Measurements from ENCODE around the gene RLBP1. TPM values are rescaled to one million over a fixed set of nuclear protein-coding genes. Genes with fewer than 3 reads are reported as not detected.
"Not testable (repeated sequence)": the region's sequence is repeated elsewhere in the genome, so short reads cannot be mapped to it uniquely, and the experiment has no call there.

RLBP1 gene
- total RNA-seq = not detected in 2 replicates

DNA sequence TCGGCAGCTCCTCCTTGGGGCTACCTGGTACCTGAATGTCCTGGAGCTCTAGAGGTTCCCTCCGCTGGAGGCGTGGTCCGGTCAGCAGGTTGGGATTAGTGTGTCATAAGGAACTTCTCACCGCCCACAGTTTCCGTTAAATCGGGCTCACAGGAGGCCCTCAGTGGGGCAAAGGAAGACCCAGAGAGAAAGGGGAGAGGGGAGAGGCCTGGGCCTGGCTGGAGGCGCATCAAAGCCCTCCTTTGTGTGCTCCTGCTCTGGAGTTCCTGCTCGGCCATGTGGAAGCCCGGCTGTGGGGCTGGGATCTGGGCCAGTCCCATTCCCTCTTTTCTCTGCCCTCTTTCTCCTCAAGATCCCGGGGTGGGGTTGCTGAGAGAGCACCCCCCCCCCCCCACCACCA is at the start of gene RLBP1:
Gene RLBP1 (minus strand): TSS at position 37 of the 400 bp plus-strand sequence. CDS start 2,604 bp downstream, outside the sequence.
- intact Hi-C loops (cut with micrococcal nuclease) = no loop called here

- intact Hi-C loops (cut with micrococcal nuclease) = not testable (repeated sequence)
Measured at GRCh38 chr15:89250142-89250541, 28.8 kb upstream of the RLBP1 start.

DNA sequence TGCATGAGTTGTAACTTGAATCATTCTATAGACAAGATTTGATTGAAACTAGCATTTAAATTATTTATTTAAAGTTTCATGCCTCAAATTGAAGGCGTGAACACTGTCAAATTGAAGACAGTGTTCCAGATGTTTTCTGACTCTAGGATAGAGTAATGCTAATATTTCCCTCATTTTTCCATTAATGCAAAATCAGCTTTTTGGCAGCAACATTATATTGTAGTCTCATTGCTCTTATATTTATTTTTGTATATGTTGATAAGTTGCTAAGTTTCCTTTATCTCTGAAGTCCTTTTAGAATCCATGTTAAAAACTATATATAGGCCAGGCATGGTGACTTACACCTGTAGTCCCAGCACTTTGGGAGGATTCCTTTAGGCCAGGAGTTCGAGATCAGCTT is 27.2 kb upstream of the RLBP1 start:
- intact Hi-C loops (cut with micrococcal nuclease) = loop anchor here (5.0 to 10.0 kb wide), 2 partner anchors 44 to 326 kb away; partner anchors contain the start of gene TICRR

DNA sequence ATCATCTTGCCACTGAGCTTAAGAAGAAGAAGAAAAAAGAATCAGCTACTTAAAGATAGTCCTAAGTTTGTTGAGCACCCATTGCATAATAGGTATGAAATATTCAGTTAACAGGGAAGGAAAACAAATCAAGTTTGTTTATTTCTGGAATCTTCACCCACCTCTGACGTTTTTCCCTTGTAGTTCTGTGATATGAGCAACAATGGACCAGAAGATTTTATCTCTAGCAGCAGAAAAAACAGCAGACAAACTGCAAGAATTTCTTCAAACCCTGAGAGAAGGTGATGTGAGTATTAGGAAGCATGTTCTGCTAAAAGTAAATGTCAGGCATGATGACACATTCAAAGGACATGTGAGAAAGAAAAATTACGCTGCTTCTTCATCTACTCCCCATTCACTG is 26.1 kb upstream of the RLBP1 start:
- intact Hi-C loops (cut with micrococcal nuclease) = loop anchor here (5.0 to 10.0 kb wide), 2 partner anchors 45 to 327 kb away; partner anchors contain the start of gene TICRR

- intact Hi-C loops (cut with micrococcal nuclease) = loop anchor here (1.0 to 10.0 kb wide), 5 partner anchors 38 to 347 kb away; partner anchors contain the start of genes ABHD2, HAPLN3 and TICRR
Measured at GRCh38 chr15:89244574-89244903, 23.2 kb upstream of the RLBP1 start.

GRCh38 chr15:89243691-89244573 is 22.6 kb upstream of the RLBP1 start, which contains the start of gene FANCI:
FANCI (plus strand) TSS chr15:89243979; CDS start chr15:89247648, 3,669 bp downstream.
- intact Hi-C loops (cut with micrococcal nuclease) = loop anchor here (1.0 to 10.0 kb wide), 5 partner anchors 37 to 347 kb away; partner anchors contain the start of genes ABHD2, HAPLN3 and TICRR

- intact Hi-C loops (cut with micrococcal nuclease) = loop anchor here (5.0 to 10.0 kb wide), 2 partner anchors 332 to 346 kb away; partner anchors contain the start of genes HAPLN3 and TICRR
Measured at GRCh38 chr15:89243046-89243690, 21.8 kb upstream of the RLBP1 start.

GRCh38 chr15:89239883-89240810 is 18.8 kb upstream of the RLBP1 start:
- intact Hi-C loops (cut with micrococcal nuclease) = loop anchor here (5.0 to 10.0 kb wide), 2 partner anchors 335 to 343 kb away; partner anchors contain the start of genes HAPLN3 and TICRR

DNA sequence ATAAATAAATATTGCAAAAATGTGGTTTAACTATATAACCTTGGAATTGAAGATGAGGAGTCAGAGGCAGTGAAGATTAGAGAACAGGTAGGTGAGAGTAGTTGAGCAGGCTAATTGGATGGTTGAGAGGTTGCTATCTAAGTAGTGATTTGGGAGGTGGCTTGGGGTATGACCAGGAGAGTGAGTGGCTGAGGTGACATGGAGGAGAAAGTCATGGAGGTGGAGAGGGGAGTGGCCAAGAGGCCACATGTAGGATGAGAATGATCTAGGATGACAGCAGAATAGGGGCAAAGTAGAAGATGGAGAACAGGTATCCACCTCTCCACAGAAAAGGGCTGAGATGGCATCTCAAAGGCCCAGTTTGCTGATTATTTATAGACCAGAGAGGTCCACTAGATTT is 10.5 kb upstream of the RLBP1 start:
- intact Hi-C loops (cut with micrococcal nuclease) = no loop called here

GRCh38 chr15:89230277-89230676 is 8.9 kb upstream of the RLBP1 start:
- intact Hi-C loops (cut with micrococcal nuclease) = no loop called here

GRCh38 chr15:89227425-89227824 is 6.0 kb upstream of the RLBP1 start:
- intact Hi-C loops (cut with micrococcal nuclease) = no loop called here

- intact Hi-C loops (cut with micrococcal nuclease) = no loop called here
Measured at GRCh38 chr15:89226359-89227221, 5.2 kb upstream of the RLBP1 start.

DNA sequence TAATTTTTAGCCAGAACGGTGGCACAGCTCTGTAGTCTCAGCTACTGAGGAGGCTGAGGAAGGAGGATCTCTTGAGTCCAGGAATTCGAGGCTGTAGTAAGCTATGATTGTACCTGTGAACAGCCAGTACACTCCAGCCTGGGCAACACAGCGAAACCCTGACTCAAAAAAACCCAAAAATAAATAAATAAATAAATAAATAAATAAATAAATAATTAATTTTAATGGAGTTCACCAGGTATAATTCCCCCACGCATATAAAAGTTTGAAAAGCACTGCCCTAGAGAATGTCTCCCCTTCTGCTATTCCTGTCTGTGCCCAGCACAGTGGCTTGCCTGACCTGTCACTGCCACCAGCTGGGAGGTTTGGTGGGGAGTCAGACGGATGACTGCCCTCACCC is 4.2 kb upstream of the RLBP1 start:
- intact Hi-C loops (cut with micrococcal nuclease) = no loop called here

DNA sequence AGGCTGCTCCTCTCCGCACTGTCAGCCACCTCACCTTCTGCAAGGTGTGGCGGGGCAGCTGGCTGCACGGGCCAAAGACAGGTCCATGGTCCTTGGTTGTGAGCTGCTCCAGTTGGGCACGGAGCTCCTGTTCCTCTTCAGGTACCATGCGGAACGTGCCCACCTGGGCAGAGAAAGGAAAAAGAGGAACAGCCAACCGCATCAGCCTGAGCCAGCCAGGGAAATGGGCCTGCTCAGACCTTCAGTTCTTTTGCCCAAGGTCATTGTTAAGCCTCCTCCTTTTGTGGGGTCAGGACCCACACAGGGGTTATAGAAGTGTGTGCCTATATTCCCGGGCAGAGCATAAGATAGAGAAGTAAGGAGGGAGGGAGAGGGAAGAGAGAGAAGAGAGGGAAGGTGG is 2.8 kb downstream of the RLBP1 start:
- intact Hi-C loops (cut with micrococcal nuclease) = no loop called here

- intact Hi-C loops (cut with micrococcal nuclease) = no loop called here
Measured at GRCh38 chr15:89217686-89218376, 3.5 kb downstream of the RLBP1 start.

GRCh38 chr15:89217031-89217430 is 4.3 kb downstream of the RLBP1 start:
- intact Hi-C loops (cut with micrococcal nuclease) = no loop called here

DNA sequence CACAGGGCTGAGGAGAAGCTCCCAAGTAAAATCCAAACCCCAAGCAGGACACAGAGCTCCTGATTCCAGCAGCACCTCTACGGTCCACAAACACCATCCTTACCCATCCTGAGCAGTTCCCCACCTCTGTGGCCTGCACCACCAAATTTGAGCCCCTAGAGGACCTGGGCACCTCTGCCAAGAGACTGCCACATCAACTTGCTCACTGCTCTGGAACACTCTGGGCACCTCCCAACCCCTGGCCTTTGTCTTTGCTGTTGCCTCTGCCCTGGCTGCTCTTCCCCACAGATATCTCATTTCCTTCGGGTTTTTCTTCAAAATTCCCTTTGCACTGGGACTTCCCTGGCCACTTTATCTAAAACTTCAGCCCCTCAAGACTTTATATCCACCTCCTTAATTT is 5.8 kb downstream of the RLBP1 start:
- intact Hi-C loops (cut with micrococcal nuclease) = no loop called here

DNA sequence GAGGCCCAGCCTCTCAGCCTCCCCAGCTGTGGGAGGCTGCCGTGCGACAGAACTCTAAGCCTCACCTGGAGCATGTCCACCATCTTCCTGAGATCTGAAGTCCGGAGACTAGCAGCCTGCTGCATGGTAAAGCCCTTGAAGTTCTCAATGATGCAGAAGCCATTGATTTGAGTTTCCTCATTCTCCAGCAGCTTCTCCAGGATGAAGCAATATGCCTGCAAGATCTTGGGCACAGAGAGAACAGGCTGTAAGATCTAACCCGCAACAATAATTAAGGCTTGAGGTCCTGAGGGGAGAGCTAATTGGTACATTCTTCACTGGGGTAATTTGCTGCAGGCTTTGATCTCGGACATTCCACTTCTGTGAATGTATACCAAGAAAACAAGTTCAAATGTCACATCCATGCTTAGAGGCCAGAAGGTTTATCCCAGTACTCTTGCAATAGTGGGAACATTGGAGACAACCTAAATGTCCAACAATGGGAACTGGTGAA is 9.7 kb downstream of the RLBP1 start:
- intact Hi-C loops (cut with micrococcal nuclease) = no loop called here

GRCh38 chr15:89209057-89209456 is 12.3 kb downstream of the RLBP1 start:
- intact Hi-C loops (cut with micrococcal nuclease) = no loop called here
